ENCODE results near the gene SPRED2.

DNA sequence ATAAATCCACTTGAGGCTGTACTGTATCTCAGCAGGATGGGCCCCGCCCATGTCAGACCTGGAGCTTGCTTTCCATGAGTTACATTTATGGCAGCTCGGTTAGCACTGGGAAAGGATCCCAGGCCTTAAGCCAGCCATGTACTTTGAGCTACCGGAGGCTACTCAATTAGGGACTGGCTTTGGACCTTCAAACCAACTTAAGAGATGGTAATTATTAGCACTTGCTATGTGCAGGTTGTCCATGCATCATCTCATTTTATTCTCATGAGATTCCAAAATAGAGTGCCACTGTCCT, 140.3 kb downstream of the SPRED2 start:
- no peak for TF ChIP-seq EZH2 (IDR thresholded peaks at IDR 0.05; ENCODE audit: borderline replicate concordance, low read length)
- TF ChIP-seq, protein P1, sequence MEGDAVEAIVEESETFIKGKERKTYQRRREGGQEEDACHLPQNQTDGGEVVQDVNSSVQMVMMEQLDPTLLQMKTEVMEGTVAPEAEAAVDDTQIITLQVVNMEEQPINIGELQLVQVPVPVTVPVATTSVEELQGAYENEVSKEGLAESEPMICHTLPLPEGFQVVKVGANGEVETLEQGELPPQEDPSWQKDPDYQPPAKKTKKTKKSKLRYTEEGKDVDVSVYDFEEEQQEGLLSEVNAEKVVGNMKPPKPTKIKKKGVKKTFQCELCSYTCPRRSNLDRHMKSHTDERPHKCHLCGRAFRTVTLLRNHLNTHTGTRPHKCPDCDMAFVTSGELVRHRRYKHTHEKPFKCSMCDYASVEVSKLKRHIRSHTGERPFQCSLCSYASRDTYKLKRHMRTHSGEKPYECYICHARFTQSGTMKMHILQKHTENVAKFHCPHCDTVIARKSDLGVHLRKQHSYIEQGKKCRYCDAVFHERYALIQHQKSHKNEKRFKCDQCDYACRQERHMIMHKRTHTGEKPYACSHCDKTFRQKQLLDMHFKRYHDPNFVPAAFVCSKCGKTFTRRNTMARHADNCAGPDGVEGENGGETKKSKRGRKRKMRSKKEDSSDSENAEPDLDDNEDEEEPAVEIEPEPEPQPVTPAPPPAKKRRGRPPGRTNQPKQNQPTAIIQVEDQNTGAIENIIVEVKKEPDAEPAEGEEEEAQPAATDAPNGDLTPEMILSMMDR (conservative IDR thresholded peaks at IDR 0.05 in 1 of 2, IDR thresholded peaks at IDR 0.05 in 1 of 2; ENCODE audit: extremely low read depth in 1 of 2, insufficient read depth in 1 of 2, low read depth in 1 of 2, low read length in 2 of 2): no peak
